H1 (cell line): Measurements from ENCODE around the gene PRKG2. TPM values are rescaled to one million over a fixed set of nuclear protein-coding genes. Genes with fewer than 3 reads are reported as not detected.

Source experiments
- CTCF ChIA-PET: fragments of 300-600 bp; sonication (Branson Sonifier 250); formaldehyde crosslinking; loops from one replicate; lab custom pipeline; 2021; ENCODE audit not compliant: partially characterized antibody; lab: Charles Lee
- POLR2A ChIA-PET: fragments of 300-600 bp; sonication (Branson Sonifier 250); formaldehyde crosslinking; loops from one replicate; lab custom pipeline; 2021; ENCODE audit warnings: inconsistent platforms; ENCODE audit not compliant: partially characterized antibody; lab: Charles Lee
- DNase-seq, 2 experiments: peaks; one replicate each; pipeline versions ENCODE4 v3.0.0 to v3.0.0-alpha.2; 2010 to 2022; ENCODE audit warnings: low spot score in 2 of 2, low read depth in 1 of 2, mixed read lengths in 1 of 2
- FAIRE-seq: peaks from 2 replicates; lab custom pipeline; 2011; peaks lifted over from hg19 to GRCh38; lab: Jason Lieb, UNC
- H2AFZ ChIP-seq: 2 replicates; pipeline ENCODE4 v1.8.1; 2012; ENCODE audit warnings: low read length, inconsistent platforms
- H2AK5ac ChIP-seq: 2 replicates; pipeline ENCODE4 v1.6.1; 2013; ENCODE audit warnings: low read depth, low read length
- H2BK120ac ChIP-seq: replicated peaks from 2 replicates; pipeline ENCODE3; 2013; ENCODE audit warnings: low read depth, low read length, inconsistent platforms
- H2BK12ac ChIP-seq: 2 replicates; pipeline ENCODE4 v1.6.1; 2013; ENCODE audit warnings: low read depth, low read length
- H2BK15ac ChIP-seq: 2 replicates; pipeline ENCODE4 v1.6.1; 2013; ENCODE audit warnings: low read length
- H2BK20ac ChIP-seq: 2 replicates; pipeline ENCODE4 v1.6.1; 2013; ENCODE audit warnings: low read length
- H2BK5ac ChIP-seq: 2 replicates; pipeline ENCODE4 v1.6.1; 2013; ENCODE audit warnings: low read depth, low read length
- H3K14ac ChIP-seq: 2 replicates; pipeline ENCODE4 v1.6.1; 2013; ENCODE audit warnings: inconsistent platforms; ENCODE audit not compliant: insufficient read length
- H3K18ac ChIP-seq: 2 replicates; pipeline ENCODE4 v1.6.1; 2013; ENCODE audit warnings: low read length; ENCODE audit errors: extremely low read depth
- H3K23ac ChIP-seq: 2 replicates; pipeline ENCODE4 v1.6.1; 2013; ENCODE audit warnings: inconsistent platforms; ENCODE audit not compliant: insufficient read length
- H3K23me2 ChIP-seq: 2 replicates; pipeline ENCODE4 v1.6.1; 2013; ENCODE audit warnings: low read depth, low read length
- H3K27ac ChIP-seq: 2 replicates; pipeline ENCODE4 v1.6.1; 2011; ENCODE audit warnings: low read depth, low read length, inconsistent platforms
- H3K27me3 ChIP-seq, 4 experiments: replicated peaks in 1 of 4; 1 replicate in 1 of 4; 2 replicates in 3 of 4; pipeline versions ENCODE4 v1.6.1 to v1.8.1; 2011 to 2013; ENCODE audit warnings: low read length in 3 of 4, mild to moderate bottlenecking in 3 of 4, inconsistent platforms in 2 of 4, mixed read lengths in 2 of 4, moderate library complexity in 1 of 4; ENCODE audit not compliant: control insufficient read depth in 3 of 4, insufficient read depth in 3 of 4; ENCODE audit errors: extremely low read depth in 1 of 4
- H3K36me3 ChIP-seq, 4 experiments: 2 replicates each; pipeline versions ENCODE4 v1.6.1 to v1.8.1; 2011 to 2013; ENCODE audit warnings: mild to moderate bottlenecking in 4 of 4, low read length in 3 of 4, moderate library complexity in 2 of 4, control low read depth in 1 of 4, inconsistent platforms in 1 of 4; ENCODE audit not compliant: insufficient read depth in 4 of 4, control insufficient read depth in 2 of 4
- H3K4ac ChIP-seq: replicated peaks from 2 replicates; pipeline ENCODE3; 2013; ENCODE audit warnings: low read length, low read depth, mixed read lengths, inconsistent platforms; ENCODE audit not compliant: insufficient read length
- H3K4me1 ChIP-seq, 4 experiments: replicated peaks in 1 of 4; 1 replicate in 1 of 4; 2 replicates in 3 of 4; pipeline versions ENCODE4 v1.6.1 to v1.8.1; 2011 to 2013; ENCODE audit warnings: low read length in 3 of 4, inconsistent platforms in 2 of 4, mixed read lengths in 1 of 4; ENCODE audit not compliant: insufficient read depth in 4 of 4, control insufficient read depth in 3 of 4
- H3K4me2 ChIP-seq, 2 experiments: 2 replicates each; pipeline versions ENCODE4 v1.6.1 to v1.8.1; 2011 to 2013; ENCODE audit warnings: low read depth in 2 of 2, low read length in 2 of 2, control low read depth in 1 of 2, inconsistent platforms in 1 of 2, mild to moderate bottlenecking in 1 of 2; ENCODE audit not compliant: insufficient read depth in 1 of 2
- H3K4me3 ChIP-seq, 4 experiments: fragments of 200-600, 300-600 bp in 1 of 4; sonication (generic), shearing (Covaris generic), sonication (Bioruptor Twin) in 1 of 4; 2 replicates each; pipeline versions ENCODE4 v1.5.1 to v1.8.1; 2011 to 2016; ENCODE audit warnings: low read length in 4 of 4, low read depth in 3 of 4, control low read depth in 2 of 4, inconsistent platforms in 2 of 4, mild to moderate bottlenecking in 2 of 4, mixed read lengths in 1 of 4, moderate library complexity in 1 of 4; ENCODE audit not compliant: insufficient read depth in 2 of 4; ENCODE audit errors: extremely low read depth in 1 of 4
- H3K56ac ChIP-seq: replicated peaks from 2 replicates; pipeline ENCODE3; 2013; ENCODE audit warnings: low read depth, mild to moderate bottlenecking, mixed read lengths, low read length, inconsistent platforms; ENCODE audit not compliant: insufficient read length
- H3K79me1 ChIP-seq: 2 replicates; pipeline ENCODE4 v1.6.1; 2013; ENCODE audit warnings: low read depth, low read length, control low read depth
- H3K79me2 ChIP-seq, 2 experiments: 2 replicates each; pipeline versions ENCODE4 v1.6.1 to v1.8.1; 2012 to 2013; ENCODE audit warnings: low read length in 2 of 2, mild to moderate bottlenecking in 2 of 2, inconsistent platforms in 1 of 2; ENCODE audit not compliant: insufficient read depth in 2 of 2, control insufficient read depth in 1 of 2
- H3K9ac ChIP-seq, 4 experiments: replicated peaks in 1 of 4; 1 replicate in 1 of 4; 2 replicates in 3 of 4; pipeline versions ENCODE4 v1.6.1 to v1.8.1; 2011 to 2013; ENCODE audit warnings: low read depth in 3 of 4, low read length in 3 of 4, control low read depth in 2 of 4, mild to moderate bottlenecking in 2 of 4, moderate library complexity in 2 of 4, inconsistent platforms in 1 of 4; ENCODE audit errors: extremely low read depth in 1 of 4
- H3K9me3 ChIP-seq, 2 experiments: 2 replicates each; pipeline versions ENCODE4 v1.6.1 to v1.8.1; 2012 to 2013; ENCODE audit warnings: mild to moderate bottlenecking in 2 of 2, moderate library complexity in 2 of 2, control low read depth in 1 of 2, inconsistent platforms in 1 of 2, low read depth in 1 of 2, low read length in 1 of 2, mixed read lengths in 1 of 2; ENCODE audit not compliant: insufficient read depth in 2 of 2
- H4K20me1 ChIP-seq, 2 experiments: replicated peaks in 1 of 2; 2 replicates each; pipeline versions ENCODE3 to v1.8.1; 2011 to 2013; ENCODE audit warnings: inconsistent platforms in 2 of 2, low read length in 2 of 2, mild to moderate bottlenecking in 1 of 2; ENCODE audit not compliant: insufficient read depth in 2 of 2, control insufficient read depth in 1 of 2
- H4K5ac ChIP-seq: 2 replicates; pipeline ENCODE4 v1.6.1; 2013; ENCODE audit warnings: low read length, low read depth, mixed read lengths, inconsistent platforms; ENCODE audit not compliant: insufficient read length
- H4K8ac ChIP-seq: 2 replicates; pipeline ENCODE4 v1.8.0; 2013; ENCODE audit warnings: mild to moderate bottlenecking, moderate library complexity, low read length, inconsistent platforms; ENCODE audit not compliant: insufficient read depth; ENCODE audit errors: extremely low read depth
- H4K91ac ChIP-seq: replicated peaks from 2 replicates; pipeline ENCODE3; 2013; ENCODE audit warnings: low read length, mixed read lengths, inconsistent platforms; ENCODE audit not compliant: insufficient read length
- CBX5 ChIP-seq: fragments of 300-800, 300-1000 bp; sonication (generic); IDR thresholded peaks from 2 replicates; pipeline ENCODE4 v1.7.1; 2016; ENCODE audit warnings: antibody characterized with exemption, low read length, low read depth
- CBX8 ChIP-seq: fragments of 300-800, 300-1000 bp; sonication (generic); IDR thresholded peaks from 2 replicates; pipeline ENCODE4 v1.7.1; 2016; ENCODE audit warnings: low read depth, low read length, borderline replicate concordance
- JUND ChIP-seq: IDR thresholded peaks from 2 replicates; pipeline ENCODE4 v1.6.1; 2011; ENCODE audit warnings: mild to moderate bottlenecking, improper control_type of control experiment, low read length
- PHF8 ChIP-seq: fragments of 200-600 bp; sonication (generic); conservative IDR thresholded peaks from 2 replicates; pipeline ENCODE4 v1.7.1; 2012; ENCODE audit warnings: low read depth, mild to moderate bottlenecking, inconsistent platforms, low read length, moderate library complexity
- POLR2AphosphoS5 ChIP-seq: IDR thresholded peaks from 2 replicates; pipeline ENCODE4 v1.6.1; 2011; ENCODE audit warnings: low read depth, low read length
- SP1 ChIP-seq: IDR thresholded peaks from 2 replicates; pipeline ENCODE4 v1.6.1; 2011; ENCODE audit warnings: low read depth, low read length
- SP2 ChIP-seq: IDR thresholded peaks from 2 replicates; pipeline ENCODE4 v1.6.1; 2012; ENCODE audit warnings: mild to moderate bottlenecking, low read length, inconsistent platforms
- SP4 ChIP-seq: IDR thresholded peaks from 2 replicates; pipeline ENCODE4 v1.6.1; 2012; ENCODE audit warnings: low read length, inconsistent platforms
- WGBS, 2 experiments: shearing (Covaris generic) in 1 of 2; methylation state at CpG; one replicate each; pipeline versions ENCODE4 v1.1.6 to v1.1.7; 2013 to 2015; ENCODE audit warnings: low lambda C conversion rate in 2 of 2, mixed read lengths in 2 of 2, inconsistent platforms in 1 of 2, low coverage in 1 of 2, missing lambda C conversion rate in 1 of 2; ENCODE audit not compliant: insufficient replicate concordance in 2 of 2, insufficient coverage in 1 of 2, insufficient read length in 1 of 2; ENCODE audit errors: extremely low coverage in 1 of 2, missing lambda C conversion rate in 1 of 2; 5-methylcytosine and 5-hydroxymethylcytosine counted together
- polyA plus RNA-seq, 7 experiments: library from polyadenylated mRNA; depleted of rRNA in 3 of 7; stranded (reverse) in 5 of 7; unstranded in 2 of 7; fragments of >200 nt in 5 of 7; fragments of 200-250 nt in 2 of 7; gene quantifications; 1 replicate in 5 of 7; 2 replicates in 1 of 7; 4 replicates in 1 of 7; pipeline versions ENCODE4 v1.2.1 to v1.2.3, GENCODE V29; 2011 to 2013; ENCODE audit warnings: missing spikeins in 2 of 7, mixed read lengths in 2 of 7
- total RNA-seq: library from RNA; stranded (reverse); fragmentation: NEBNext Ultra II Directional; extraction: Animal tissue kit (Norgen Biotek cat#: 25700); gene quantifications from 2 replicates; pipeline ENCODE4 v1.2.1, GENCODE V29; 2021
- TF ChIP-seq, protein P1 (sequence below): IDR thresholded peaks from 2 replicates; pipeline ENCODE4 v1.6.1; 2012; ENCODE audit warnings: inconsistent platforms
- TF ChIP-seq, protein P2 (sequence below): IDR thresholded peaks from 2 replicates; pipeline ENCODE4 v1.6.1; 2011; ENCODE audit warnings: low read depth, mild to moderate bottlenecking, low read length; ENCODE audit not compliant: insufficient read depth
- TF ChIP-seq, protein P3 (sequence below): IDR thresholded peaks from 2 replicates; pipeline ENCODE4 v1.6.1; 2011; ENCODE audit warnings: low read length, improper control_type of control experiment

PRKG2 gene
- total and polyA plus RNA-seq, 2 of the 8 experiments (the other 6 are each of a cell fraction or from before 2014, with no cell fraction given): 0.45 to 1.2 TPM

DNA sequence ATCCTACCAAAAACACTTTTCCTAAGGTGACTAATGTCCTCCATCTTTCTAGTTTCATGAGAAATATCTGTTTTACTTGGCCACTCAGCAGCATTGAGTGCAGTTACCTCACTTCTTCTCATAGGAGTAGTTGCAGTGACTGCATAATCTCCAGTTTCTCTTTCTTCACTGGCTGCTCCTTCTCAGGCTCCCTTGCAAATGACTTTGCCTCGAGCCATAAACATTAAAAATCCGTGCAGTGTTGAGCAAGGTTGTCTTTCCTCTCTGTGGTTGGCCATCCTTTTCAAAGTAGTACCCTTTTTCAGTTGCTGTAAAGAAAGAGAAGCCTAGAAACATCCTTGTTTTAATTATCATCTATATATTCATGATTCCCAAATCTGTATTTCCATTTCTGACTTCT, 10.2 kb upstream of the PRKG2 start:
- Histone ChIP-seq H3K14ac (no peak overlapping the region), H2BK120ac (no peak overlapping the region), H2AK5ac (no peak overlapping the region), H2BK20ac (no peak overlapping the region), H4K8ac (no peak overlapping the region), H2BK12ac (no peak overlapping the region), H3K23me2 (no peaks in the 10 kb centered on the region)
- FAIRE-seq: no peak
- TF ChIP-seq, protein P1, sequence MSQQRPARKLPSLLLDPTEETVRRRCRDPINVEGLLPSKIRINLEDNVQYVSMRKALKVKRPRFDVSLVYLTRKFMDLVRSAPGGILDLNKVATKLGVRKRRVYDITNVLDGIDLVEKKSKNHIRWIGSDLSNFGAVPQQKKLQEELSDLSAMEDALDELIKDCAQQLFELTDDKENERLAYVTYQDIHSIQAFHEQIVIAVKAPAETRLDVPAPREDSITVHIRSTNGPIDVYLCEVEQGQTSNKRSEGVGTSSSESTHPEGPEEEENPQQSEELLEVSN: no peak
- TF ChIP-seq, protein P2, sequence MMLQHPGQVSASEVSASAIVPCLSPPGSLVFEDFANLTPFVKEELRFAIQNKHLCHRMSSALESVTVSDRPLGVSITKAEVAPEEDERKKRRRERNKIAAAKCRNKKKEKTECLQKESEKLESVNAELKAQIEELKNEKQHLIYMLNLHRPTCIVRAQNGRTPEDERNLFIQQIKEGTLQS: no peak
- no peak for TF ChIP-seq POLR2AphosphoS5
- TF ChIP-seq SP1: no peak
- TF ChIP-seq CBX8: no peak
- TF ChIP-seq CBX5: no peak
- TF ChIP-seq SP2: no peak
- TF ChIP-seq, protein P3, sequence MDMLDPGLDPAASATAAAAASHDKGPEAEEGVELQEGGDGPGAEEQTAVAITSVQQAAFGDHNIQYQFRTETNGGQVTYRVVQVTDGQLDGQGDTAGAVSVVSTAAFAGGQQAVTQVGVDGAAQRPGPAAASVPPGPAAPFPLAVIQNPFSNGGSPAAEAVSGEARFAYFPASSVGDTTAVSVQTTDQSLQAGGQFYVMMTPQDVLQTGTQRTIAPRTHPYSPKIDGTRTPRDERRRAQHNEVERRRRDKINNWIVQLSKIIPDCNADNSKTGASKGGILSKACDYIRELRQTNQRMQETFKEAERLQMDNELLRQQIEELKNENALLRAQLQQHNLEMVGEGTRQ: no peak
- no peak for TF ChIP-seq PHF8
- TF ChIP-seq JUND: no peak
- TF ChIP-seq SP4: no peak
- TF ChIP-seq, all 59 proteins: peak for 0
- Histone ChIP-seq H2BK15ac (no peak overlapping the region), H3K9me3 (no peaks in the 10 kb centered on the region), H3K4me3 (no peak overlapping the region), H3K9ac (no peak overlapping the region), H2AFZ (no peak overlapping the region), H4K91ac (no peak overlapping the region), H3K27ac (no peak overlapping the region), H3K27me3 (no peaks in the 10 kb centered on the region), H2BK5ac (no peak overlapping the region), H3K23ac (no peak overlapping the region), H3K56ac (no peak overlapping the region), H3K4ac (no peak overlapping the region), H3K79me1 (no peaks in the 10 kb centered on the region), H4K20me1 (no peaks in the 10 kb centered on the region), H3K36me3 (no peaks in the 10 kb centered on the region), H3K4me2 (no peak overlapping the region), H3K79me2 (no peaks in the 10 kb centered on the region), H3K18ac (no peak overlapping the region), H3K4me1 (peaks cover 0 to 4% (median 1%) of the 10 kb centered on the region in 4 experiments; a peak in 2 of 7 replicates), H4K5ac (no peak overlapping the region)
- 90% methylated on average over 2 of the region's 2 CpGs; no CpG with 5 or more reads in 1 of the 2 experiments for WGBS, 2 experiments
- DNase-seq: no peak
- POLR2A ChIA-PET: no interaction called here
- CTCF ChIA-PET: no interaction called here
